NCI-H1436 (cell line): Measurements from ENCODE around the gene LRBA.

Source experiments
- DNase-seq: peaks from one replicate; lab custom pipeline; 2025; lab: John Stamatoyannopoulos, UW

The LRBA gene

GRCh38 chr4:150318971-150319370 is 696.1 kb downstream of the LRBA start:
- DNase-seq, result no peak

DNA sequence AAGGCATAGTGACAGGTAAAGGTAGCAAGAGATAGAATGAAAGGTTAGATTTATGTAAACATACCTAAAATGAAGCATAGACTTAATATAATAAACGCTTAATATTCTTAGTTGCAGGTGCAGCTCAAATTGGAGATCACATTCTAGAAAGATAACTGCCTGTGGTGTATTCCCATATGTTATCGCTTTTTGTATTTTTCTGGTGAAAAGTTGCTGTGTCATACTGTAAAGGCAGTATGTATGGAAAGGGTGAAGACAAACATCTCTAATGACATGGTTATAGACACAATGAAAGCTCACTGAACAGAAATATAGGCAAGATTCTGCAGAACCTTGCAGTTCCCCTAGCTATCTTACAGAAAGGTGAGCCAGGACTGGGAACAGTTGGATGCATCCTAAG is 696.6 kb downstream of the LRBA start:
- no peak for DNase-seq

DNA sequence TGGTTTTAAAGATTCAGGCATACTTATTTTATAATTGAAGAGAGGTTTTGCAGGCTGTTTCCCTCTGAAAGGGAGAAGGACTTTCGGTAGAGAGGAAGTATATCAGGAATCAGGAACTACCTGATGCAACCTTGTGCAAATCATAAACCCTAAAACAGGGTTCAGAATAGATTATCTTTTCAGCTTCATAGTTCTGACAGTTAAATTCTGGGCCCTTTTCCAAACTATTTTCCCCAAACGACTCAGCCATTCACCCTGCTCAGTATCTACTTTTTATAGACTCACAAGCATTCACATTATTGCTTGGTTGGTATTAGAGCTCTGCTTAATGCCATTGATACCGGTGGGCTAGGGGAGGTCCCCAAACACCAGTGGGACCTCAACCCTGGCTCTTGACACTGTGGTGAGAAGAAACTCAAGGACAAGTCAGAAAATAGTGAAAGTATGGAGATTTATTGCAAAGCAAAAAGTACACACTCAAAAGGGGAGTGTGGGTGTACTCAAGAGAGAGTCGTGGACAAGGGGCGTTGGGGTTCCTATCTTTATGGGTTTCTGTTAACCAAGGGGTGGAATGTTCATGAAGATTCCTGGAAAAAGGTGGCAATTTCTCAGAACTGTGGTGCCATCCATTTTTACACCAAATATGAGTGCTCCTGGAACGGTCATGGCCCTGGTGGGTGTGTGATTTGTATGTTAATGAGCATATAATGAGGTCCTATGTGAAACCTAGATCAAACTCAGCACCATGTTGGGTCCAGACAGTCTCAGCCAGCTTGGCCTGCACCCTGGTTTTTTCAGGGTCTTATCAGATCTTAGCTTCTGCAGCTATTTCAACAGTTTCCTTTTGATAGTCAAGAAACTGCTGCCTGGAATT is 698.5 kb downstream of the LRBA start:
- no peak for DNase-seq

GRCh38 chr4:150315691-150316090 is 699.4 kb downstream of the LRBA start:
- DNase-seq, result no peak

- no peak for DNase-seq
Observed at GRCh38 chr4:150315175-150315574, 699.9 kb downstream of the LRBA start.

DNA sequence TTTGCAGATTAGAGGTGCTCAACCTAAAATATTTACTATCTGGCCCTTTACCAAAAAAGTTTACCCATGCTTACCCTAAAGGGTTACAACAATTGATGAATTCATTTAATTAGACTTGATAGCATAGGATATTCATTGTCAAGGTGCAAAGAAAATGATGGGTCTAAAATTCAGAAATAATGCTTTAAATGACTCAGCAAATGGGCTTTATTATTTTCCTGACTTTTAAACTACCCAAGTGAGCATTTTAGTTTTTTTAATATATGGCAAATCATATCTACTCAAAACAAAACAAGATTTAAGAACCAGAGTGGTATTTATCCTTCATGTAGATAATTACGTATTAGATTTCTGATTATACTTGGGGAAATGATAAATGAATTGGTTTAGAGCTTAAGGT is 701.1 kb downstream of the LRBA start:
- DNase-seq, result no peak

DNA sequence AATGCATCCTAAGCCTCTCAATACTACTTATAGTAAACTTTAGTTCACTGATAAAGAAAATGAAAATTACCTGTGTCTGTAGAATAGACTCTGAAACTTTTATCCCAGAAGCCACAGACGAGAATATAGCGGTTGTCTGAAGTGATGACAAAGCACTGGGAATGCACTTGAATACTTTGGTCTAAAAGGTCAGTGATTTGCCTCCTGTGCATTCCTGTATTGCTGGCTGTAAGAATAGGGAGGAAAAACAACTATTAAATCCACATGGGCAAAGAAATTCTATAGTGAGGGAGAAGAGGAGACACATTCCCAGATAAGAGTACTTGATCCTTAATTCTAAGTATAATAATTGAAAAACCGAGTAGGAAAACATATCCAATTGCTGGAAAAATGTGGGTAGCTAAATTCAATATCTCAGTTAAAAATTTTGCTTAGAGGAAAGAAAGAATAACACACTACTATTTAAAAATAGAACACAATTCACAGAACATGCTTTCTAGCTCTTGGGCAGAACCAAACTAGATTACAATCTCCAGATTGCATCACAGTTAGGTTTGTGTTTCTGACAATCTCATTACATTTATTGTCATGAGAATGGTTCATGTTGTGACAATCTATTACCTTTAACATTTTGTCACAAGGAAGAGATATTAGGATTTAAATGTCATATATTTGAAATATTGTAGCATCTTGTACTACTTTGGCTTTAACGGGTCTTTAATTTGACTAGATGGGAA is 704.8 kb downstream of the LRBA start:
- no peak for DNase-seq

DNA sequence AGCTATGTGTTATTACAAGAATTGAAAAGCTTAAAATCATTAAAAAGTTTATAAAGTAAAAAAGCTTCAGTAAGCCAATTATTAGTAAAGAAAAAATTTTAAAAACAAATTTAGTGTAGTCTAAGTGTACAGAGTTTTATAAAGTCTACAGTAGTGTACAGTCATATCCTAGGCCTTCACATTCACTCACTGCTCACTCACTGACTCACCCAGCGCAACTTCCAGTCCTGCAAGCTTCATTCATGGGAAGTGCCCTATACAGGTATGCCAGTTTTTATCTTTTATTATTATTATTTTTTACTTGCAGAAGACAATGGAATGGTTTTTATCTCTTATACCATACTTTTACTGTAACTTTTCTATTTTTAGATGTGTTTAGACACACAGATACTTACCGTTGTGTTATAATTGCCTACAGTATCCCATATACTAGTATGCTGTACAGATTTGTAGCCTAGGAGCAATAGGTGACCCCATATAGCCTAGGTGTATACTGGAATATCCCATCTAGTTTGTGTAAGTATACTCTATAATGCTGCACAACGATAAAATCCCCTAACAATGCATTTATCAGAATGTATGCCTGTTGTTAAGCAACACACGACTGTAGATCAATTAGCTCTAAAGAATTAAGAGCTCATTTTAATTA is 706.1 kb downstream of the LRBA start:
- DNase-seq, result no peak

- no peak for DNase-seq
Observed at GRCh38 chr4:150306719-150307118, 708.4 kb downstream of the LRBA start.

GRCh38 chr4:150305995-150306394 is 709.1 kb downstream of the LRBA start:
- DNase-seq, result no peak

DNA sequence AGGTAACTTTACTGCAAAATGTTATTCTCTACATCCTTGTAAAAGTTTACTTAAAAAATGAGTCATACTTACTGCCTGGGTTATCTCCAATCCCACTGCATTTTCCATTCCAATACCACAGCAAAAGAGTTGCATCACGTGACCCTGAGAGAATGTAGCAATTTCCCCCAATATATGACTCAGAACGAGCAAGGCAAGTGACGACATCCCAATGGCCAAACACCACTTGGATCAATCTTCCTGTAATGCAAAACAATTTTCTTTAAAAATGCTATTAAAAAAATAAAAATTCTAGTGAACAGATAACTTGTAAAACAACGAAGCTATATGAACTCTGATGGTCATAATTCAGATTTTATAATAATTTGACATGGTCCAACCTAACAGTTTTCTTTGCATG is 712.5 kb downstream of the LRBA start:
- no peak for DNase-seq

- no peak for DNase-seq
Observed at GRCh38 chr4:150299816-150300215, 715.3 kb downstream of the LRBA start.

- DNase-seq, result peak; percentile 50
Observed at GRCh38 chr4:150297861-150298474, 717.1 kb downstream of the LRBA start.

DNA sequence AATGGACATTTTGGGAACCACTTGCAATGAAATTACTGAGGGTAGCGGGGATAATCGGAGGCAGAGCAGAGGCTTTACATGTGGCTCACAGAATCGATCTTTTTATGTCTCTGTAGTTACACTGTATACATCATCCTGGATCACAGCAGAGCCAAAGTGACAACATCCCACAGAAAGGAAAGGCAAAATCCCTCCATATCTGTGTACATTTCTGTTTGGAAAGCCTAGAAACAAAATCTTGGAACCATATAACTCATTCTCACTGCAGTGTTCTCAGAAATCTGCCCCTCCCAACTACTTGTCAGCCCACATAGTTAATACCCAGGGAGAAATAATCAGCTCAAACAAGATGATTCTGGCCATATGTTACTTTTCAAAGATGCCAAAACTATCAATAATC is 725.2 kb downstream of the LRBA start:
- no peak for DNase-seq

GRCh38 chr4:150289198-150289597 is 725.9 kb downstream of the LRBA start:
- no peak for DNase-seq

GRCh38 chr4:150286656-150287055 is 728.4 kb downstream of the LRBA start:
- no peak for DNase-seq

DNA sequence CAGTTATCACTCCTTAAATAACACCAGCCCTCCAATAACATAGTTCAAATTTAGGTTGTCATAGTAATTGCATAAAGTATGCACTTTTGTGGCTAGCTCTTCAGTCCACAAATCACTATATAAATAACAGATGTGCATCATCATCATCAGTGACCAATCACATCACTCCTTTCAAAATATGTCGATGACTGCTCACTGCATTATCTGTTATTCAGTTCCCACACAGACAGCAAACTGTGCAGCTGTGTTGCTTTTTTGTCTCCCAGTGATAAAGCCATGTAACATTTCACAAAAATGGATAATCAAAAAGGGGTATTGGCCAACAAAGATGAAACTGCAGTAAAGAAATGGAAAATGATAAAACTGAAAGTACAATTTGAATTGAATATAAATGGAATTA is 731.4 kb downstream of the LRBA start:
- DNase-seq, result no peak

GRCh38 chr4:150280975-150281374 is 734.1 kb downstream of the LRBA start:
- no peak for DNase-seq

DNA sequence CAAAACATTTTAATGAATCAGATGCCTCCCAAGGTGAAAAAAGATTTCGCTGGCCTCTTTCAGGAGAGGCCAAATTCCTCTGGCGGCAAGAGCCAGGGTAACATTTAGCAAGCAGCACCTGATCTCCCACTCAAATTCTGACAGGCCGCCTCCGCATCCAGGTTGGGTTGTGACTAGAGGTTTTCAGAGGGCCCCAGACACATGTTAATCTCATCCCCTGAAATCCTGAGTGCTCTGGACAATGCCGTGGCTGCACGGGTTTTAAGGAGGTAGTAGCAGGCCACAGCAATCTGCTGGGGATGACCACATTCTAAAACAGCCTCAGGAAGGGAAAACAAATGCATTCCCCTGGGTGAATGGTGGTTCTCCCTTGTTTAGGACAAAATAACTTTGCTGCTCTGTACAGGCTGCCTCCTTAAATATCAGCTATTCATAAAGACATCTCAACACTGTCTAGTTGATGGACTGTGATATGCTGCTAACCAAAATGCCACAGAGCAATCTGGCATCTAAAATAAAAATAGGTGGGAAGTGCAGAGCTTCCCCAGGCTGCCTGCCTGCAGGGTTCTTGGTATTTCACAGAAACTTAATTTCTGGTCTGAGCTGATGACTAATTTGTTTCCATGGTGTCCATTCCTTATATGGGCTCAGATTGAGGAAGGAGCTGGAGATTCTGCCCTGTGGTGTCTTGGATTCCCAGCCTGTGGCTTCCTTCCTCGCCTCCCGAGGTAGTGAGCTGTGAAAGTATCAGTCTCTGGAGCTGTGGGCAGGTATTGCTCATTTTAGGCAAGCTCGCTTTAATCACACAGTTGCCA is 734.8 kb downstream of the LRBA start:
- no peak for DNase-seq

DNA sequence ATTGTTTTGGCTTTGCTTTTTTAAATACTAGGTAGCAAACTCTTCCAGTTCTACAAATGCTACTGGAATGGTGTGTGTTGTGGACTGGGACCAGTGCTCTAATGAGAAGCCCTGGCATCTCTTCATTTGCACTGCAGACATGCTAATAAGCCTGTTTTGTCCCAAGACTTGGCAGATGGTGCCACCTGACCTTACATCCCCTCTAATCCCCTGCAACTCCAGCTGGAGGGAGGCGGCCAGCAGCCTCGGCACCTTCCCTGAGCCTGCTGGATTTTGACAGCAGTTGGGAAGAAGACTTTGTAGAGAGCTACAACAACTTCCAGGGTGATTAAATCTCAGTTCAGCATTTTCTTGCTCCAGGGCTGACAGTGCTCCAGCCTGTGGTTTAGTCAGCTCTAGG is 736.9 kb downstream of the LRBA start:
- no peak for DNase-seq

GRCh38 chr4:150268444-150268843 is 746.6 kb downstream of the LRBA start:
- DNase-seq, result no peak

DNA sequence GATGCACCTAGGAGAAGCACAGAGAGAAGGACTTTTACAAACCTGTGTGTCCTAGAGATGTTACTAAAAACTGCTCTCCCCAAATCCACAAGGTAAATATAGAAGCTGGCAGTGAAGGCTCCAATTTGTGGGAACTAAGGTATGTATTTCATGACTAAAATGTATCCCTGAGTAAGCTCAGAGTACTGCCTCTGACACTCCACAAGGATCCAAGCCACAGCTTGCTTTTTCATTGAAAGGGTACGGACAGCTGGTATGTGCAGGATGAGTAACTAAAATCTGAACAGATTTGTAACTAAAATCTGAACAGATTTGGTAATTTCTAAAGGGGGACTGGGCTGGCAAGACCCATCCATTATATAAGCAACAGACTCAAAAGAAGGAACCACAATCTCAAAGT is 749.3 kb downstream of the LRBA start:
- no peak for DNase-seq
